Smooth muscle cell (in vitro differentiated cells): ENCODE data around the gene GIT1. TPM values are rescaled to one million over a fixed set of nuclear protein-coding genes. Genes with fewer than 3 reads are reported as not detected.
A peak's percentile ranks its signal among the peaks of the same experiment; 100 is the strongest.

Experiments used
- DNase-seq: peaks from one replicate; lab custom pipeline; 2025; ENCODE audit not compliant: unreplicated experiment; lab: John Stamatoyannopoulos, UW
- H2AFZ ChIP-seq: fragments of 200-600 bp; sonication (generic); 2 replicates; pipeline ENCODE4 v1.6.0; 2016; ENCODE audit warnings: antibody characterized with exemption, low read depth, mild to moderate bottlenecking
- H3F3A ChIP-seq: fragments of 200-600 bp; sonication (generic); 2 replicates; pipeline ENCODE4 v1.6.0; 2017; ENCODE audit warnings: antibody characterized with exemption, low read depth
- H3K27ac ChIP-seq: fragments of 200-600 bp; sonication (generic); 2 replicates; pipeline ENCODE4 v1.5.1; 2016; ENCODE audit warnings: low read depth, mild to moderate bottlenecking
- H3K27me3 ChIP-seq: fragments of 200-600 bp; sonication (generic); 2 replicates; pipeline ENCODE4 v1.6.1; 2016; ENCODE audit warnings: low read depth, mild to moderate bottlenecking
- H3K36me3 ChIP-seq: fragments of 200-600 bp; sonication (generic); 2 replicates; pipeline ENCODE4 v1.5.1; 2016; ENCODE audit warnings: low read depth
- H3K4me1 ChIP-seq: fragments of 200-600 bp; sonication (generic); 2 replicates; pipeline ENCODE4 v1.5.1; 2016; ENCODE audit warnings: low read depth
- H3K4me2 ChIP-seq: fragments of 200-600 bp; sonication (generic); 2 replicates; pipeline ENCODE4 v1.6.0; 2016; ENCODE audit warnings: mild to moderate bottlenecking
- H3K4me3 ChIP-seq: fragments of 200-600 bp; sonication (generic); 2 replicates; pipeline ENCODE4 v1.5.1; 2016; ENCODE audit warnings: mild to moderate bottlenecking
- H3K79me2 ChIP-seq: fragments of 200-600 bp; sonication (generic); 2 replicates; pipeline ENCODE4 v1.6.0; 2016; ENCODE audit warnings: low read depth, mild to moderate bottlenecking
- H3K9ac ChIP-seq: fragments of 200-600 bp; sonication (generic); 2 replicates; pipeline ENCODE4 v1.6.0; 2016; ENCODE audit warnings: low read depth
- H3K9me3 ChIP-seq: fragments of 200-600 bp; sonication (generic); replicated peaks from 2 replicates; pipeline ENCODE4 v1.5.1; 2016; ENCODE audit warnings: low read depth
- H4K20me1 ChIP-seq: fragments of 200-600 bp; sonication (generic); 2 replicates; pipeline ENCODE4 v1.6.0; 2016; ENCODE audit warnings: low read depth
- CTCF ChIP-seq: fragments of 200-600 bp; sonication (generic); IDR thresholded peaks from 2 replicates; pipeline ENCODE4 v1.5.1; 2017; ENCODE audit warnings: borderline replicate concordance, mild to moderate bottlenecking, antibody characterized with exemption; ENCODE audit not compliant: insufficient read depth, poor library complexity, severe bottlenecking
- whole genome bisulfite sequencing: methylation state at CpG from one replicate; pipeline ENCODE4 v1.1.7; 2016; ENCODE audit warnings: low lambda C conversion rate; 5-methylcytosine and 5-hydroxymethylcytosine counted together
- polyA plus RNA-seq: library from polyadenylated mRNA; unstranded; fragments of >200 nt; fragmentation: Nextera tagmentation; extraction: Ambion mirVana; gene quantifications from 2 replicates; pipeline ENCODE4 v1.2.1, GENCODE V29; 2016
- total RNA-seq: library from RNA; depleted of rRNA; stranded (reverse); fragments of >200 nt; gene quantifications from 2 replicates; pipeline ENCODE4 v1.2.3, GENCODE V29; 2014

The GIT1 gene
- total and polyA plus RNA-seq, 2 experiments from 2014 or later: 17.6 to 23.0 TPM

GRCh38 chr17:29590411-29591145, 1.1 kb upstream of the GIT1 start:
- Histone ChIP-seq H3K36me3 (no peaks in the 10 kb centered on the region), H3K4me2 (peak overlapping the region; percentile 92), H3K9me3 (no peaks in the 10 kb centered on the region), H3K4me1 (peaks cover 38% of the 10 kb centered on the region), H3F3A (peaks cover 6% of the 10 kb centered on the region), H2AFZ (peak overlapping the region; percentile 76), H4K20me1 (peaks cover 46% of the 10 kb centered on the region), H3K27me3 (no peaks in the 10 kb centered on the region), H3K79me2 (peaks cover 29% of the 10 kb centered on the region), H3K27ac (peak overlapping the region; percentile 7), H3K9ac (no peak overlapping the region), H3K4me3 (peak overlapping the region; percentile 57)
- WGBS: 35% methylated on average over 27 of the region's 30 CpGs
- TF ChIP-seq CTCF: no peak
- DNase-seq: peak; percentile 56

- no peaks in the 10 kb centered on the region for H3K9me3 ChIP-seq
- H4K20me1 ChIP-seq: peaks cover 52% of the 10 kb centered on the region
- H3K79me2 ChIP-seq: peaks cover 39% of the 10 kb centered on the region
- H3K36me3 ChIP-seq: no peaks in the 10 kb centered on the region
- H3K27me3 ChIP-seq: no peaks in the 10 kb centered on the region
- H3K4me2 ChIP-seq: peak overlapping the region; percentile 89
- TF ChIP-seq CTCF: no peak
- WGBS: 3% methylated on average over 30 of the region's 72 CpGs
- peaks cover 43% of the 10 kb centered on the region for H3K4me1 ChIP-seq
- peaks cover 6% of the 10 kb centered on the region for H3F3A ChIP-seq
- no peak overlapping the region for H3K27ac ChIP-seq
- peak overlapping the region; percentile 58 for H3K4me3 ChIP-seq
- H2AFZ ChIP-seq: no peak overlapping the region
- DNase-seq: no peak
- peak overlapping the region; percentile 23 for H3K9ac ChIP-seq
Observed at GRCh38 chr17:29588562-29589411, 661 bp downstream of the GIT1 start.

- H3K4me1 ChIP-seq: peaks cover 42% of the 10 kb centered on the region
- H3K36me3 ChIP-seq: no peaks in the 10 kb centered on the region
- no peak overlapping the region for H2AFZ ChIP-seq
- H3K9me3 ChIP-seq: no peaks in the 10 kb centered on the region
- H3K4me2 ChIP-seq: peak overlapping the region; percentile 89
- DNase-seq: no peak
- H3K27me3 ChIP-seq: no peaks in the 10 kb centered on the region
- peaks cover 6% of the 10 kb centered on the region for H3F3A ChIP-seq
- TF ChIP-seq CTCF: no peak
- H3K4me3 ChIP-seq: peak overlapping the region; percentile 58
- peaks cover 58% of the 10 kb centered on the region for H4K20me1 ChIP-seq
- no peak overlapping the region for H3K27ac ChIP-seq
- H3K9ac ChIP-seq: peak overlapping the region; percentile 23
- peaks cover 45% of the 10 kb centered on the region for H3K79me2 ChIP-seq
- WGBS: 44% methylated on average over 8 of the region's 8 CpGs
Observed at GRCh38 chr17:29588017-29588561, 1.4 kb downstream of the GIT1 start.
